HEK293 (cell line): ENCODE measurements around the gene CD300LB.

Source experiments
- CTCF ChIA-PET: fragments of 350-600 bp; formaldehyde crosslinking; extraction: SDS; loops from one replicate; lab custom pipeline; 2021; ENCODE audit warnings: antibody characterized with exemption; lab: Yijun Ruan, JAX
- POLR2A ChIA-PET: fragments of 300-600 bp; formaldehyde crosslinking; extraction: SDS; loops from one replicate; lab custom pipeline; 2020; ENCODE audit warnings: antibody characterized with exemption, inconsistent platforms; lab: Yijun Ruan, JAX
- H3K27ac ChIP-seq: fragments of 200-500 bp; sonication (Bioruptor generic); 2 replicates; pipeline ENCODE4 v1.5.1; 2014; ENCODE audit warnings: low read depth, low read length, control low read depth, inconsistent platforms; ENCODE audit errors: extremely low read depth
- H3K36me3 ChIP-seq, 2 experiments: fragments of 200-500 bp in 1 of 2; sonication (Bioruptor generic) in 1 of 2; 1 replicate in 1 of 2; 2 replicates in 1 of 2; pipeline ENCODE4 v1.5.1; 2014 to 2017; ENCODE audit warnings: inconsistent platforms in 2 of 2, low read length in 2 of 2; ENCODE audit not compliant: control insufficient read depth in 2 of 2, insufficient read depth in 1 of 2
- H3K4me1 ChIP-seq: fragments of 200-500 bp; sonication (Bioruptor generic); 2 replicates; pipeline ENCODE4 v1.5.1; 2014; ENCODE audit warnings: mild to moderate bottlenecking, low read length, inconsistent platforms; ENCODE audit not compliant: control insufficient read depth, insufficient read depth
- H3K4me3 ChIP-seq: 2 replicates; pipeline ENCODE4 v1.5.1; 2011; ENCODE audit warnings: low read depth, mild to moderate bottlenecking, control low read depth, low read length, moderate library complexity
- H3K9me3 ChIP-seq: fragments of 200-500 bp; sonication (Bioruptor generic); 2 replicates; pipeline ENCODE4 v1.5.1; 2014; ENCODE audit warnings: low read depth, low read length, inconsistent platforms; ENCODE audit not compliant: control insufficient read depth, insufficient read depth
- BCL11B ChIP-seq: fragments of 450-650 bp; formaldehyde crosslinking; IDR thresholded peaks from 2 replicates; pipeline ENCODE4 v1.5.1; 2016; ENCODE audit warnings: low read depth, missing biosample characterization, missing genetic modification characterization
- EGR2 ChIP-seq: fragments of 450-650 bp; formaldehyde crosslinking; IDR thresholded peaks from 2 replicates; pipeline ENCODE4 v1.5.1; 2016; ENCODE audit warnings: low read depth, missing biosample characterization, missing genetic modification characterization
- GLIS2 ChIP-seq: fragments of 450-650 bp; formaldehyde crosslinking; IDR thresholded peaks from 2 replicates; pipeline ENCODE4 v1.5.1; 2016; ENCODE audit warnings: missing biosample characterization, missing genetic modification characterization
- HOXD13 ChIP-seq: sonication (generic); formaldehyde crosslinking; IDR thresholded peaks from 2 replicates; pipeline ENCODE4 v1.8.0; 2022; ENCODE audit warnings: missing genetic modification reagents, borderline replicate concordance
- MYNN ChIP-seq: fragments of 450-650 bp; formaldehyde crosslinking; IDR thresholded peaks from 2 replicates; pipeline ENCODE4 v1.5.1; 2016; ENCODE audit warnings: missing biosample characterization, missing genetic modification characterization, borderline replicate concordance
- ZEB2 ChIP-seq: fragments of 450-650 bp; formaldehyde crosslinking; IDR thresholded peaks from 2 replicates; pipeline ENCODE4 v1.5.1; 2016; ENCODE audit warnings: missing biosample characterization, missing genetic modification characterization
- ZNF10 ChIP-seq: fragments of 450-650 bp; formaldehyde crosslinking; IDR thresholded peaks from 2 replicates; pipeline ENCODE4 v1.5.1; 2017; ENCODE audit warnings: missing biosample characterization, missing genetic modification characterization
- ZNF114 ChIP-seq: fragments of 450-650 bp; formaldehyde crosslinking; IDR thresholded peaks from 2 replicates; pipeline ENCODE4 v1.5.0; 2017; ENCODE audit warnings: missing biosample characterization, missing genetic modification characterization
- ZNF121 ChIP-seq: fragments of 450-650 bp; formaldehyde crosslinking; IDR thresholded peaks from 2 replicates; pipeline ENCODE4 v1.5.1; 2016; ENCODE audit warnings: missing biosample characterization, missing genetic modification characterization
- ZNF155 ChIP-seq: fragments of 450-650 bp; formaldehyde crosslinking; IDR thresholded peaks from 2 replicates; pipeline ENCODE4 v1.5.1; 2016; ENCODE audit warnings: missing biosample characterization, missing genetic modification characterization
- ZNF221 ChIP-seq: fragments of 450-650 bp; formaldehyde crosslinking; IDR thresholded peaks from 2 replicates; pipeline ENCODE4 v1.5.1; 2017; ENCODE audit warnings: missing biosample characterization, missing genetic modification characterization, borderline replicate concordance
- ZNF350 ChIP-seq: fragments of 450-650 bp; formaldehyde crosslinking; IDR thresholded peaks from 2 replicates; pipeline ENCODE4 v1.5.0; 2017; ENCODE audit warnings: missing biosample characterization, mild to moderate bottlenecking, missing genetic modification characterization
- ZNF366 ChIP-seq: fragments of 450-650 bp; formaldehyde crosslinking; conservative IDR thresholded peaks from 2 replicates; pipeline ENCODE4 v1.5.1; 2016; ENCODE audit warnings: missing biosample characterization, missing genetic modification characterization
- ZNF37A ChIP-seq: fragments of 450-650 bp; IDR thresholded peaks from 2 replicates; pipeline ENCODE4 v1.5.1; 2018; ENCODE audit warnings: missing biosample characterization, missing genetic modification characterization
- ZNF416 ChIP-seq: fragments of 450-650 bp; formaldehyde crosslinking; IDR thresholded peaks from 2 replicates; pipeline ENCODE4 v1.5.1; 2016; ENCODE audit warnings: missing biosample characterization, missing genetic modification characterization
- ZNF423 ChIP-seq: fragments of 450-650 bp; formaldehyde crosslinking; IDR thresholded peaks from 2 replicates; pipeline ENCODE4 v1.5.1; 2016; ENCODE audit warnings: missing biosample characterization, missing genetic modification characterization
- ZNF433 ChIP-seq: fragments of 450-650 bp; formaldehyde crosslinking; IDR thresholded peaks from 2 replicates; pipeline ENCODE4 v1.5.1; 2016; ENCODE audit warnings: missing biosample characterization, missing genetic modification characterization, low read depth
- ZNF501 ChIP-seq: fragments of 450-650 bp; formaldehyde crosslinking; IDR thresholded peaks from 2 replicates; pipeline ENCODE4 v1.5.1; 2016; ENCODE audit warnings: missing biosample characterization, missing genetic modification characterization
- ZNF529 ChIP-seq: fragments of 450-650 bp; formaldehyde crosslinking; IDR thresholded peaks from 2 replicates; pipeline ENCODE4 v1.5.1; 2017; ENCODE audit warnings: missing genetic modification characterization, missing biosample characterization; ENCODE audit not compliant: insufficient replicate concordance
- ZNF561 ChIP-seq: fragments of 450-650 bp; IDR thresholded peaks from 2 replicates; pipeline ENCODE4 v1.5.1; 2018; ENCODE audit warnings: missing biosample characterization, missing genetic modification characterization, borderline replicate concordance
- ZNF658 ChIP-seq: fragments of 450-650 bp; formaldehyde crosslinking; IDR thresholded peaks from 2 replicates; pipeline ENCODE4; 2016; ENCODE audit warnings: missing biosample characterization, missing genetic modification characterization
- ZNF768 ChIP-seq: fragments of 450-650 bp; formaldehyde crosslinking; IDR thresholded peaks from 2 replicates; pipeline ENCODE4 v1.5.1; 2018; ENCODE audit warnings: missing biosample characterization, mild to moderate bottlenecking, missing genetic modification characterization
- ZSCAN4 ChIP-seq: fragments of 450-650 bp; formaldehyde crosslinking; IDR thresholded peaks from 2 replicates; pipeline ENCODE4 v1.5.1; 2017; ENCODE audit warnings: missing biosample characterization, missing genetic modification characterization
- TF ChIP-seq, protein P1 (sequence below): fragments of 450-650 bp; formaldehyde crosslinking; IDR thresholded peaks from 2 replicates; pipeline ENCODE4 v1.5.1; 2017; ENCODE audit warnings: missing biosample characterization, missing genetic modification characterization

The CD300LB gene

DNA sequence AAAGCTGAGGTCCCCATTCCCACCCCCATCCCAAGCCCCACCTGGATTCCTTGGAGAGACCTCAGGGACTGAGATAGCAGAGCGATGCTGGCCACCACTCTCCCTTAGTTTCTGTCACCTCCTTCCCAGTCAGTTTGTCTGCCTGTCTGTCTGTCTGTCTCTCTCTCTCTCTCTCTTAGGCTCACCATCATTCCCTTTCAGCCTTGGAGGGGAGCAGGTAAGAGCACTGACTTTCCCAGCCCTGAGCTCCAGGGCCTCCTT is 5.9 kb downstream of the CD300LB start:
- H3K9me3 ChIP-seq = no peaks in the 10 kb centered on the region
- H3K36me3 ChIP-seq = no peaks in the 10 kb centered on the region
- H3K4me1 ChIP-seq = no peaks in the 10 kb centered on the region
- ChIA-PET POLR2A (no interaction called here), CTCF (interaction anchor here (0.7 kb wide), 1 partner anchor 85 kb away, joined by 4 read pairs; no protein-coding TSS in a partner anchor)
- H3K27ac ChIP-seq = no peak overlapping the region
- H3K4me3 ChIP-seq = no peak overlapping the region
- TF ChIP-seq ZEB2 (tag by site-specific recombination) = no peak
- TF ChIP-seq ZNF501 (tag by site-specific recombination) = no peak
- TF ChIP-seq ZSCAN4 (tag by site-specific recombination) = no peak
- TF ChIP-seq, protein P1, sequence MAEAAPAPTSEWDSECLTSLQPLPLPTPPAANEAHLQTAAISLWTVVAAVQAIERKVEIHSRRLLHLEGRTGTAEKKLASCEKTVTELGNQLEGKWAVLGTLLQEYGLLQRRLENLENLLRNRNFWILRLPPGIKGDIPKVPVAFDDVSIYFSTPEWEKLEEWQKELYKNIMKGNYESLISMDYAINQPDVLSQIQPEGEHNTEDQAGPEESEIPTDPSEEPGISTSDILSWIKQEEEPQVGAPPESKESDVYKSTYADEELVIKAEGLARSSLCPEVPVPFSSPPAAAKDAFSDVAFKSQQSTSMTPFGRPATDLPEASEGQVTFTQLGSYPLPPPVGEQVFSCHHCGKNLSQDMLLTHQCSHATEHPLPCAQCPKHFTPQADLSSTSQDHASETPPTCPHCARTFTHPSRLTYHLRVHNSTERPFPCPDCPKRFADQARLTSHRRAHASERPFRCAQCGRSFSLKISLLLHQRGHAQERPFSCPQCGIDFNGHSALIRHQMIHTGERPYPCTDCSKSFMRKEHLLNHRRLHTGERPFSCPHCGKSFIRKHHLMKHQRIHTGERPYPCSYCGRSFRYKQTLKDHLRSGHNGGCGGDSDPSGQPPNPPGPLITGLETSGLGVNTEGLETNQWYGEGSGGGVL (tag by site-specific recombination) = no peak
- no peak for TF ChIP-seq HOXD13 (CRISPR knock-in tag)
- no peak for TF ChIP-seq EGR2 (tag by site-specific recombination)
- no peak for TF ChIP-seq GLIS2 (tag by site-specific recombination)
- no peak for TF ChIP-seq ZNF416 (tag by site-specific recombination)
- TF ChIP-seq BCL11B (tag by site-specific recombination) = no peak
- no peak for TF ChIP-seq ZNF37A (tag by site-specific recombination)
- TF ChIP-seq ZNF366 (tag by site-specific recombination) = no peak
- no peak for TF ChIP-seq ZNF768 (tag by site-specific recombination)
- no peak for TF ChIP-seq ZNF658 (tag by site-specific recombination)
- no peak for TF ChIP-seq MYNN (tag by site-specific recombination)
- TF ChIP-seq ZNF433 (tag by site-specific recombination) = no peak

DNA sequence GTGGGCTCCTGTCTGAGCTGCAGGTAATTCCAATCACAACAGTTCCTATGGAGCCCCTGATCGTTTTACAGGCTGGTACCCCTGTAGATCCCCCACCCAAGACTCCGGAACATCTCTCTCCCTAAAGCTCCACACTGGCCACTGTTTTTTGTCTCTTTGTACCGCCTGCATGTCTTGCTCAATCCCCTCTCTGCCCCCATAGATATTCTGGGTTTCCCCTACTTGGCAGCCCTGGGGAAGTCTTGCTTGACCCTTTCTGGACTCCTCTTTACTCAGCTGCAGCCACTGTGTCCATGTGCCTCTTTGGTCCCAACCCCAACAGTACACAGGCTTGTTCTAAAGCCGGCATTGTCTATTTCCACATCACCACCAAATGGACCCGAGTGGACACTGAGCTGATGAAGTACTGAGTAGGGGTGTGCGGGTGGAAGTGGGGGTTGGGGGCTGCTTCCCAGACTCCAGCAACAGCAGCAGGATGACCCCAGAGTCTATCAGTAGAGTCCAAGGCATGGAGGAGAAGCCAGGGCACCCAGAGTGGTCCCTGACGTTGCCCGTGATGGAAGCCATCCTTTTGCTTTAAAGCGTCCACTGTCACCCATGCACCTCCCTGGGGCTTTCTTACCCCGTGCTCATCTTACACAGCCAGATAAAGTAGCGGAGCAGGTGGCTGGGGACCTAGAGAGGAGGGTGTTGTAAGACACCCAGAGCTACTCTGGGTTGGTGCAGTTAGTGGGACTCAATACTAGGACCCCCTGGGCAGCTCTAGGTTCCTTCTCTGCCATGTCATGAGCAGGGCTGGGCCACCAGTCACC is 6.4 kb downstream of the CD300LB start:
- H3K27ac ChIP-seq = no peak overlapping the region
- ChIA-PET POLR2A (no interaction called here), CTCF (no interaction called here)
- H3K36me3 ChIP-seq = no peaks in the 10 kb centered on the region
- TF ChIP-seq ZNF10 (tag by site-specific recombination) (no peak), ZNF350 (tag by site-specific recombination) (no peak), ZNF121 (tag by site-specific recombination) (no peak), ZNF658 (tag by site-specific recombination) (no peak), ZNF529 (tag by site-specific recombination) (no peak), ZNF155 (tag by site-specific recombination) (no peak), ZNF221 (tag by site-specific recombination) (no peak), ZNF561 (no peak), ZNF423 (no peak), ZNF114 (no peak)
- H3K4me3 ChIP-seq = no peak overlapping the region
- no peaks in the 10 kb centered on the region for H3K4me1 ChIP-seq
- no peaks in the 10 kb centered on the region for H3K9me3 ChIP-seq
